SK-N-MC (cell line): ENCODE data around the gene CACNB2.

Experiments
- EZH2 ChIP-seq: fragments of 200-600 bp; sonication (generic); IDR thresholded peaks from one replicate; pipeline ENCODE4 v1.6.1; 2017; ENCODE audit warnings: antibody characterized with exemption
- POLR2AphosphoS5 ChIP-seq: IDR thresholded peaks from 2 replicates; pipeline ENCODE4 v1.6.1; 2012; ENCODE audit warnings: mild to moderate bottlenecking, low read depth, low read length, borderline replicate concordance

DNA sequence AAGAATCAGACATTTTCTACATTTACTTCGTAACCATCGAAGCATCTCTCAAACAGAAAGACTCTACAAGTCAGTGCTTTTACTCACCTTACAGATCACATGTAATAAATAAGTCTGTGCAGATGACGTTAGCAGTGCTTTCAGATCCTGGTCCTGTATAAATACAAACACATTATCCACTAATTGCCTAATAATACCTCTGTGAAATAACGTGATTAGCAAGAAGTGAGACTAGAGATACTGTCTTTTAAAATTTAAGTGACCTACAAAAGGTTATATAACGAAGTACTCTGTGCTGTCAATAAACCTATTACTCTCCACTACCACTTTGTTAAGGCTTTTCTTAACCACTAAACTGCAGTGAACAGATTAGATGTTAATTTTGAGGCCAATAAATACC, 264.3 kb downstream of the CACNB2 start:
- TF ChIP-seq EZH2 (no peak), POLR2AphosphoS5 (no peak)
